GM20000 (cell line): ENCODE results near the gene SRGAP2.
"Not testable (repeated sequence)": the region's sequence is repeated elsewhere in the genome, so short reads cannot be mapped to it uniquely, and the experiment has no call there.

ENCODE experiments used
- DNase-seq: peaks from one replicate; pipeline ENCODE4 v3.0.0; 2012; ENCODE audit warnings: low spot score

The SRGAP2 gene

GRCh38 chr1:206205569-206205968 is 2.2 kb downstream of the SRGAP2 start:
- not testable (repeated sequence) for DNase-seq

- DNase-seq, result not testable (repeated sequence)
Measured at GRCh38 chr1:206210802-206211201, 7.5 kb downstream of the SRGAP2 start.

GRCh38 chr1:206215600-206216392 is 12.5 kb downstream of the SRGAP2 start:
- not testable (repeated sequence) for DNase-seq

GRCh38 chr1:206218285-206218684 is 14.9 kb downstream of the SRGAP2 start:
- not testable (repeated sequence) for DNase-seq

- DNase-seq, result not testable (repeated sequence)
Measured at GRCh38 chr1:206218765-206219164, 15.4 kb downstream of the SRGAP2 start.

GRCh38 chr1:206219514-206220331 is 16.4 kb downstream of the SRGAP2 start:
- not testable (repeated sequence) for DNase-seq

GRCh38 chr1:206220332-206221000 is 17.1 kb downstream of the SRGAP2 start:
- not testable (repeated sequence) for DNase-seq

GRCh38 chr1:206221585-206221984 is 18.2 kb downstream of the SRGAP2 start:
- DNase-seq, result not testable (repeated sequence)

GRCh38 chr1:206224190-206224776 is 20.9 kb downstream of the SRGAP2 start:
- not testable (repeated sequence) for DNase-seq

- not testable (repeated sequence) for DNase-seq
Measured at GRCh38 chr1:206225386-206225785, 22.0 kb downstream of the SRGAP2 start.

GRCh38 chr1:206226886-206227285 is 23.5 kb downstream of the SRGAP2 start:
- not testable (repeated sequence) for DNase-seq

GRCh38 chr1:206229286-206229685 is 25.9 kb downstream of the SRGAP2 start:
- DNase-seq, result not testable (repeated sequence)

- DNase-seq, result not testable (repeated sequence)
Measured at GRCh38 chr1:206231989-206232388, 28.6 kb downstream of the SRGAP2 start.

GRCh38 chr1:206232970-206233645 is 29.8 kb downstream of the SRGAP2 start:
- DNase-seq, result not testable (repeated sequence)

- not testable (repeated sequence) for DNase-seq
Measured at GRCh38 chr1:206234189-206234916, 31.0 kb downstream of the SRGAP2 start.

GRCh38 chr1:206235190-206235589 is 31.8 kb downstream of the SRGAP2 start:
- DNase-seq, result not testable (repeated sequence)

- DNase-seq, result not testable (repeated sequence)
Measured at GRCh38 chr1:206240288-206240687, 36.9 kb downstream of the SRGAP2 start.

GRCh38 chr1:206243335-206243734 is 40.0 kb downstream of the SRGAP2 start:
- DNase-seq, result not testable (repeated sequence)

GRCh38 chr1:206245479-206245878 is 42.1 kb downstream of the SRGAP2 start:
- DNase-seq, result not testable (repeated sequence)
